Measurements from ENCODE around the gene PURA.
A peak's percentile ranks its signal among the peaks of the same experiment; 100 is the strongest.

PURA gene

GRCh38 chr5:140165101-140165922 is 51.4 kb downstream of the PURA start:
- no peak for DNase-seq

- no peak for DNase-seq
Measured at GRCh38 chr5:140165923-140166270, 52.0 kb downstream of the PURA start.

- no peak for DNase-seq
Measured at GRCh38 chr5:140166911-140167310, 53.0 kb downstream of the PURA start.

GRCh38 chr5:140168371-140168770 is 54.5 kb downstream of the PURA start:
- no peak for DNase-seq

- no peak for DNase-seq
Measured at GRCh38 chr5:140169410-140169809, 55.5 kb downstream of the PURA start.

- no peak for DNase-seq
Measured at GRCh38 chr5:140172483-140172882, 58.6 kb downstream of the PURA start.

- DNase-seq = no peak
Measured at GRCh38 chr5:140174014-140174413, 60.1 kb downstream of the PURA start.

GRCh38 chr5:140174465-140175366 is 60.8 kb downstream of the PURA start, which contains the start of gene CYSTM1:
Gene CYSTM1, plus strand, starts transcription at chr5:140175188. Its CDS starts 19,278 bp downstream, at chr5:140194466.
- DNase-seq = peak; percentile 59

Measured in NCI-H1694 treated with DMSO at 0.1 percent for 48 hours (cell line).